Germinal center (tissue), 1 donor: ENCODE results near the gene GPD2.

Source experiments
- DNase-seq: peaks from one replicate; pipeline ENCODE4 v3.0.0; 2012; ENCODE audit warnings: mixed read lengths, low spot score

GPD2 gene

GRCh38 chr2:156436497-156437085, 412 bp downstream of the GPD2 start:
- DNase-seq, result peak; percentile 9

- no peak for DNase-seq
Observed at GRCh38 chr2:156437272-156437930, 1.2 kb downstream of the GPD2 start.

GRCh38 chr2:156437931-156438410, 1.8 kb downstream of the GPD2 start:
- DNase-seq, result no peak

GRCh38 chr2:156443089-156443488, 6.9 kb downstream of the GPD2 start:
- no peak for DNase-seq

GRCh38 chr2:156445296-156446220, 9.4 kb downstream of the GPD2 start:
- no peak for DNase-seq

- DNase-seq, result no peak
Observed at GRCh38 chr2:156447761-156448160, 11.6 kb downstream of the GPD2 start.

- DNase-seq, result no peak
Observed at GRCh38 chr2:156448766-156449165, 12.6 kb downstream of the GPD2 start.

- DNase-seq, result no peak
Observed at GRCh38 chr2:156452971-156453370, 16.8 kb downstream of the GPD2 start.

GRCh38 chr2:156455361-156455975, 19.3 kb downstream of the GPD2 start:
- DNase-seq, result no peak

GRCh38 chr2:156456616-156457015, 20.4 kb downstream of the GPD2 start:
- DNase-seq, result no peak

GRCh38 chr2:156457523-156458517, 21.6 kb downstream of the GPD2 start:
- no peak for DNase-seq

- no peak for DNase-seq
Observed at GRCh38 chr2:156459720-156460119, 23.5 kb downstream of the GPD2 start.

GRCh38 chr2:156464106-156464505, 27.9 kb downstream of the GPD2 start:
- no peak for DNase-seq

GRCh38 chr2:156465573-156465972, 29.4 kb downstream of the GPD2 start:
- no peak for DNase-seq

GRCh38 chr2:156466739-156467405, 30.7 kb downstream of the GPD2 start:
- no peak for DNase-seq

- no peak for DNase-seq
Observed at GRCh38 chr2:156470975-156471583, 34.9 kb downstream of the GPD2 start.

- no peak for DNase-seq
Observed at GRCh38 chr2:156471762-156472161, 35.6 kb downstream of the GPD2 start.

- DNase-seq, result no peak
Observed at GRCh38 chr2:156472686-156473085, 36.5 kb downstream of the GPD2 start.

- DNase-seq, result no peak
Observed at GRCh38 chr2:156473445-156473844, 37.3 kb downstream of the GPD2 start.

- no peak for DNase-seq
Observed at GRCh38 chr2:156474401-156474800, 38.2 kb downstream of the GPD2 start.
